Activated naive CD8-positive, alpha-beta T cell (primary cell): ENCODE data around the gene ALDH1B1.

ENCODE experiments used
- H3K27ac Mint-ChIP-seq: one replicate; pipeline ENCODE4 v1.8.0; 2021; ENCODE audit warnings: mixed read lengths
- H3K27me3 Mint-ChIP-seq: one replicate; pipeline ENCODE4 v1.8.0; 2021; ENCODE audit warnings: mixed read lengths
- H3K36me3 Mint-ChIP-seq: one replicate; pipeline ENCODE4 v1.8.0; 2021; ENCODE audit warnings: mixed read lengths
- H3K4me1 Mint-ChIP-seq: one replicate; pipeline ENCODE4 v1.8.0; 2021; ENCODE audit warnings: low read depth, mixed read lengths
- H3K4me3 Mint-ChIP-seq: one replicate; pipeline ENCODE4 v1.8.0; 2021; ENCODE audit warnings: mild to moderate bottlenecking, mixed read lengths
- H3K9me3 Mint-ChIP-seq: one replicate; pipeline ENCODE4 v1.8.0; 2021; ENCODE audit warnings: low read depth, mixed read lengths

Gene ALDH1B1

GRCh38 chr9:38408719-38409118, 16.2 kb downstream of the ALDH1B1 start:
- no peaks in the 10 kb centered on the region for H3K4me1 Mint-ChIP-seq
- H3K9me3 Mint-ChIP-seq = no peaks in the 10 kb centered on the region
- H3K27me3 Mint-ChIP-seq = peaks cover 7% of the 10 kb centered on the region
- no peak overlapping the region for H3K27ac Mint-ChIP-seq
- no peaks in the 10 kb centered on the region for H3K36me3 Mint-ChIP-seq
- no peak overlapping the region for H3K4me3 Mint-ChIP-seq

GRCh38 chr9:38412751-38413150, 20.2 kb downstream of the ALDH1B1 start:
- no peaks in the 10 kb centered on the region for H3K36me3 Mint-ChIP-seq
- no peak overlapping the region for H3K27ac Mint-ChIP-seq
- no peaks in the 10 kb centered on the region for H3K9me3 Mint-ChIP-seq
- H3K4me3 Mint-ChIP-seq = no peak overlapping the region
- H3K27me3 Mint-ChIP-seq = peaks cover 2% of the 10 kb centered on the region
- H3K4me1 Mint-ChIP-seq = no peaks in the 10 kb centered on the region

GRCh38 chr9:38413283-38413682, 20.8 kb downstream of the ALDH1B1 start:
- no peaks in the 10 kb centered on the region for H3K9me3 Mint-ChIP-seq
- peaks cover 2% of the 10 kb centered on the region for H3K27me3 Mint-ChIP-seq
- no peak overlapping the region for H3K27ac Mint-ChIP-seq
- no peaks in the 10 kb centered on the region for H3K36me3 Mint-ChIP-seq
- H3K4me3 Mint-ChIP-seq = no peak overlapping the region
- H3K4me1 Mint-ChIP-seq = no peaks in the 10 kb centered on the region

- H3K4me1 Mint-ChIP-seq = no peaks in the 10 kb centered on the region
- no peaks in the 10 kb centered on the region for H3K9me3 Mint-ChIP-seq
- no peak overlapping the region for H3K27ac Mint-ChIP-seq
- H3K27me3 Mint-ChIP-seq = peaks cover 2% of the 10 kb centered on the region
- H3K4me3 Mint-ChIP-seq = no peak overlapping the region
- H3K36me3 Mint-ChIP-seq = no peaks in the 10 kb centered on the region
These were observed 21.7 kb downstream of the ALDH1B1 start for GRCh38 chr9:38414040-38414723.

- Mint-ChIP-seq H3K4me3 (no peak overlapping the region), H3K36me3 (no peaks in the 10 kb centered on the region), H3K9me3 (no peaks in the 10 kb centered on the region), H3K27me3 (peaks cover 2% of the 10 kb centered on the region), H3K27ac (no peak overlapping the region), H3K4me1 (no peaks in the 10 kb centered on the region)
These were observed 23.4 kb downstream of the ALDH1B1 start for GRCh38 chr9:38415856-38416255.

DNA sequence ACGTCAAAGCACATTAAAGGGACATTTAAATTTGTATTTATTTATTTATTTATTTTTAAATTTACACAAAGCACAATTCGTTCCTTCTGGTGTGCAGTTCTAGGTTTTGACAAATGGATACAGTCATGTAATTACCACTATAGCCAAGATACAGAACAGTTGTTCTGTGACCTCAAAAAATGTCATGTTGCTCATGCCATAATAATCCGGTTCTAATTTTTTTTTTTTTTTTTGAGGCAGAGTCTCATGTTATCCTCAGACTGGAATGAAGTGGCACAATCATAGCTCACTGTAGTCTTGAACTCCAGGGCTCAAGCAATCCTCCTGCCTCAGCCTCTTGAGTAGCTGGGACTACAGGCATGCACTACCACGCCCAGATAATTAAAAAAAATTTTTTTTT, 24.0 kb downstream of the ALDH1B1 start:
- Mint-ChIP-seq H3K4me3 (no peak overlapping the region), H3K36me3 (no peaks in the 10 kb centered on the region), H3K9me3 (no peaks in the 10 kb centered on the region), H3K4me1 (no peaks in the 10 kb centered on the region), H3K27me3 (peaks cover 2% of the 10 kb centered on the region), H3K27ac (no peak overlapping the region)

- Mint-ChIP-seq H3K9me3 (no peaks in the 10 kb centered on the region), H3K4me3 (no peak overlapping the region), H3K27me3 (peaks cover 7% of the 10 kb centered on the region), H3K27ac (no peak overlapping the region), H3K4me1 (no peaks in the 10 kb centered on the region), H3K36me3 (no peaks in the 10 kb centered on the region)
These were observed 24.8 kb downstream of the ALDH1B1 start for GRCh38 chr9:38417003-38417945.

DNA sequence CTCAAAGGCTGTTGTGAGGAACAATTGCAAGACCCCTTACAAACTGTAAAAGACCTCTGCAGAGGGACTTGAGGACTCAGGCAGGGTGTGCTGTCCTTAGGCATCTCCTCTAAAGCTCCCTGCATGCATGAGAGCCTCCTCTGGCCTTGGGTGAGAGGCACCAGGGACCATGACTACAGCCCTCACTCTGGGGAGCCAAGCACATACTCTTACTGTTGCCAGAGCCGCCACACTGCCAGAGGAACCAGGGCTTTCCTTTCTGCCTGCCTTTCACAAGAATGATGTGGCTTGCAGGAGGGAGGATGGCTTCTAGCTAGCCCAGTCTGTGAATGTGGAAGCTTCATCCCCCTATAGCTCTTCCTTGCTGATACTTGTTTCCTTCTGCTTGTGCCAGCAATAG, 25.9 kb downstream of the ALDH1B1 start:
- Mint-ChIP-seq H3K4me1 (peaks cover under 1% of the 10 kb centered on the region), H3K4me3 (no peak overlapping the region), H3K9me3 (no peaks in the 10 kb centered on the region), H3K36me3 (no peaks in the 10 kb centered on the region), H3K27me3 (peaks cover 14% of the 10 kb centered on the region), H3K27ac (no peak overlapping the region)

- Mint-ChIP-seq H3K9me3 (no peaks in the 10 kb centered on the region), H3K27ac (no peak overlapping the region), H3K4me3 (no peak overlapping the region), H3K4me1 (peaks cover 4% of the 10 kb centered on the region), H3K27me3 (peaks cover 16% of the 10 kb centered on the region), H3K36me3 (no peaks in the 10 kb centered on the region)
These were observed 26.7 kb downstream of the ALDH1B1 start for GRCh38 chr9:38419181-38419580.

GRCh38 chr9:38421498-38422211, 29.2 kb downstream of the ALDH1B1 start:
- H3K36me3 Mint-ChIP-seq = no peaks in the 10 kb centered on the region
- no peak overlapping the region for H3K4me3 Mint-ChIP-seq
- peaks cover 6% of the 10 kb centered on the region for H3K4me1 Mint-ChIP-seq
- peaks cover 24% of the 10 kb centered on the region for H3K27me3 Mint-ChIP-seq
- no peak overlapping the region for H3K27ac Mint-ChIP-seq
- H3K9me3 Mint-ChIP-seq = no peaks in the 10 kb centered on the region

DNA sequence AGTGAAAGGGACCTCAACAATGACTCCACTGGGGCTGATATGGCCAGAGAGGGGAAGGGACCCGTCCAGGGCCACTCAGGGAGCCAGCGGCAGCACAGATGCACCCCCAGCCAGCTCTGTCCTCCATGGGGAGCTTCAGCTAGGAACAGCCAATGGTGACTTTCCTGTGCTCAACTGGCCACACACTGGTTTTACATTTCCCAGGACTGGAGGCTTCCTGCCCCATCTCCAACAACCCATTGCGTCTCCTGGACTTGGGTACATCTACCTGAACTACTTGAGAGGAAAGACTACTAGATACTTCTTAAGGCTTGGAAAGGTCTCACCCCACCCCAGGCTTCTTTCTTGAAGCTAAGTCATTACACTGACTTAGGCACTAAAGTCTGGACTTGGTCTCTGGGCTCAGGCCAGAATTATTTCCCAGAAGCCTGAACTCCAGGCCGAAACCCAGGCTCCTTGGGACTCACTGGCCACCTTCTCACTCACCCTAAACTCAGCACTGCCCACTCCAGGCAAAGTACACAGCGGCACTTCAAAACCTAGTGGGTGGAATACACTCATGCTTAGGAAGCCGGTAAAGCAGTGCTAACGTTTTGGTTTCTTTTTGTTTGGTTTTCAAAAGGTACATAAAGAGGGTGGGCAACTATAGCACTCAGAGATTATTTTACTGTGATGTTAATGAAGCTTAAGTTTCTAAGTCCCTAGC, 30.2 kb downstream of the ALDH1B1 start:
- no peak overlapping the region for H3K27ac Mint-ChIP-seq
- no peaks in the 10 kb centered on the region for H3K9me3 Mint-ChIP-seq
- H3K36me3 Mint-ChIP-seq = no peaks in the 10 kb centered on the region
- peaks cover 6% of the 10 kb centered on the region for H3K4me1 Mint-ChIP-seq
- peaks cover 26% of the 10 kb centered on the region for H3K27me3 Mint-ChIP-seq
- peak overlapping the region; percentile 38 for H3K4me3 Mint-ChIP-seq

DNA sequence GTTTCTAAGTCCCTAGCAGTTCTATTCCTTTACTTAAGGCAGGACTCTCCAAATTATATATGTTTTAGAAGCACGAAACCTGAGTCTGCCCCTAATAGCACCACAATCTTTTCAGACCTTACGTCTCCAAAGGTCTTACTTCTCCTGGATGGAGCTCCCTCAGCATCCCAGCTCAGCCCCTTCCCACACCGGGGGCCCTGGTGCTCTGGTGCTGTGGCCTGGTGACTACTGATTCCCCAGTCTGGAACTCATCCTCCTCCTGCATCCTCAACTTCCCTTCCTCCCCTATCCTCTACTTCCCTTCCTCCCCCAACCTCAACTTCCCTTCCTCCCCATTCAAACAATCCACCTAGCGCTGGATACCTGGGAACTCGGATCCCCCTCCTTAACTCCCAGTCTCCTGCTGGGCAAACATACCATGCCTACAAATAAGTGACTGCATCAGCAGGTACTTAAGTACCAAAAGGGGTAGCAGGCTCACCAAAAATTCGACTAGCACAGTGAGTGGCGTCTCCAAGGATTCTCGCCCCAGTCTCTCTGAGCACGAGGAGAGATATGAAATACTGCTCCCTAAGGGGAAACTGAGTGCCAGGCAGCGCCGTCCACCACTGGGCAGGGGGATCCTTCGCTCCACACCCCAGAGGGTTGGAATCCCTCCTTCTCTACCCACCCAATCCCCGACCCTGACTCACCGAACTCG, 30.9 kb downstream of the ALDH1B1 start:
- peak overlapping the region; percentile 50 for H3K4me3 Mint-ChIP-seq
- H3K4me1 Mint-ChIP-seq = peaks cover 6% of the 10 kb centered on the region
- H3K36me3 Mint-ChIP-seq = no peaks in the 10 kb centered on the region
- H3K9me3 Mint-ChIP-seq = no peaks in the 10 kb centered on the region
- H3K27me3 Mint-ChIP-seq = peaks cover 26% of the 10 kb centered on the region
- H3K27ac Mint-ChIP-seq = no peak overlapping the region

- Mint-ChIP-seq H3K9me3 (no peaks in the 10 kb centered on the region), H3K36me3 (no peaks in the 10 kb centered on the region), H3K4me1 (peaks cover 6% of the 10 kb centered on the region), H3K27me3 (peaks cover 26% of the 10 kb centered on the region), H3K27ac (no peak within 1 kb of the TSS), H3K4me3 (peak within 1 kb of the TSS; percentile 50)
These were observed 31.7 kb downstream of the ALDH1B1 start, which contains the start of gene IGFBPL1 for GRCh38 chr9:38423973-38424843. Gene IGFBPL1, minus strand, starts transcription at chr9:38424454. Its CDS starts 30 bp downstream, at chr9:38424424.
